ENCODE data around the gene TMEM145.
A peak's percentile ranks its signal among the peaks of the same experiment; 100 is the strongest.
"Not testable (repeated sequence)": the region's sequence is repeated elsewhere in the genome, so short reads cannot be mapped to it uniquely, and the experiment has no call there.

The TMEM145 gene

DNA sequence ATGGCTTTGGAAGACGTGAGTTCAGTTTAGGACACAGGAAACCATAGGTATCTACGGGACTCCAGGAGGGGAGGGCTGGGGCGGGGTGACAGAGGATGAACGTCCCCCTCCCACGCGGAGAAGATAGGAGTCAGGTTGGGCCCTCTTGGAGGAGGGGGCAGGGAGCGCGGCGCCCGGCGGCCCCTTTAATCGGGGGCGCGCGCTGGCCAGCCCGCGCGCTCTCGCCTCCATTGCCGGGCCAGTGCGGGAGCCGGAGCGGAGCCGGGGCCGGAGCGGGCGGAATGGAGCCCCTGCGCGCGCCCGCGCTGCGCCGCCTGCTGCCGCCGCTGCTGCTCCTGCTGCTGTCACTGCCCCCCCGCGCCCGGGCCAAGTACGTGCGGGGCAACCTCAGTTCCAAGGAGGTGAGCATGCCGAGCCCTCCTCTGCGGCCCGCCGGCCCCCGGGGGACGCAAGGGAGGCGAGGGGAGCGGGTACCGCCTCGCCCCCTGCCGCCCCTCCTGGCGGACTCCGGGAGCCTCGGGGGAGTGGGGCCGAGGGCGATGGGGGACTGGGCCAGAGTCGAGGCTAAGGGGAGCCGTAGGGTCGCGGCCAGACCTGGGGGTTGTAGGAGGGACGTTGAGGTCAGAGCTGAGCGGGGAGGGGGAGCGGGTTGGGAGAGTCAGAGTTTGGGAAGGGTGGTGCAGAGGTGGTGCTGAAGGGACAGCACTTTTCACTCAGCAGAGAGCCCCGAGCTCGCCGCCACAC is at the start of gene TMEM145:
Gene TMEM145 (plus strand): TSS at position 214 of the 744 bp plus-strand sequence. CDS start 68 bp downstream, at position 282.
- no peak for DNase-seq (ENCODE audit: low spot score)

DNA sequence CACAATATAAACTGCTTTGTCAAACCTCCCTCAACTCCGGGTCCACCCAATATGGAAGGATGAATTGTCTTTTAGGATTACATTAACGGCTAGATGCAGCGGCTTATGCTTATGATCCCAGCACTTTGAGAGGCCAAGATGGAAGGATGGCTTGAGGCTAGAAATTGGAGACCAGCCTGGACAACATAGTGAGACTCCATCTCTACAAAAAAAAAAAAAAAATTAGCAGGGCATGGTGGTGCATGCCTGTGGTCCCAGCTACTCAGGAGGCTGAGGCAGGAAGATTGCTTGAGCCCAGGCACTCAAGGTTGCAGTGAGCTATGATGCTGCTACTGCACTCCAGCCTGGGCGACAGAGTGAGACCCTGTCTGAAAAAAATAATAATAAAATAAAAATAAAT is 47.0 kb upstream of the TMEM145 start:
- not testable (repeated sequence) for DNase-seq (ENCODE audit: low spot score)

DNA sequence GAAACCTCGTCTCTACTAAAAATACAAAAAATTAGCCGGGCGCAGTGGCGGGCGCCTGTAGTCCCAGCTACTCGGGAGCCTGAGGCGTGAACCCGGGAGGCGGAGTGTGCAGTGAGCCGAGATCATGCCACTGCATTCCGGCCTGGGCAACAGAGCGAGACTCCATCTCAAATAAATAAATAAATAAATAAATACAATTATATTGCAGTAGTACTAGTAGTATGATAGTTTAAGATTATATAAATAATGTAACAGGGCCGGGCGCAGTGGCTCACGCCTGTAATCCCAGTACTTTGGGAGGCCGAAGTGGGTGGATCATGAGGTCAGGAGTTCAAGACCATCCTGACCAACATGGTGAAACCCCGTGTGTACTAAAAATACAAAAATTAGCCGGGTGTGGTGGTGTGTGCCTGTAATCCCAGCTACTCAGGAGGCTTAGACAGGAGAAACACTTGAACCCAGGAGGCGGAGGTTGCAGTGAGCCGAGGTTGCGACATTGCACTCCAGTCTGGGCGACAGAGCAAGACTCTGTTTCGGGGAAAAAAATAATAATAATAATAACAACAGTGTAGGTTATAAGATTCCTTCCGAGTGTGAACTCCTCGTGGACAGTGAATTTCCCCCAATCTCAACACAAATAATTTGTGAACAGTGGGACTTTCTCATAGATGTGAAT is 46.0 kb upstream of the TMEM145 start:
- not testable (repeated sequence) for DNase-seq (ENCODE audit: low spot score)

DNA sequence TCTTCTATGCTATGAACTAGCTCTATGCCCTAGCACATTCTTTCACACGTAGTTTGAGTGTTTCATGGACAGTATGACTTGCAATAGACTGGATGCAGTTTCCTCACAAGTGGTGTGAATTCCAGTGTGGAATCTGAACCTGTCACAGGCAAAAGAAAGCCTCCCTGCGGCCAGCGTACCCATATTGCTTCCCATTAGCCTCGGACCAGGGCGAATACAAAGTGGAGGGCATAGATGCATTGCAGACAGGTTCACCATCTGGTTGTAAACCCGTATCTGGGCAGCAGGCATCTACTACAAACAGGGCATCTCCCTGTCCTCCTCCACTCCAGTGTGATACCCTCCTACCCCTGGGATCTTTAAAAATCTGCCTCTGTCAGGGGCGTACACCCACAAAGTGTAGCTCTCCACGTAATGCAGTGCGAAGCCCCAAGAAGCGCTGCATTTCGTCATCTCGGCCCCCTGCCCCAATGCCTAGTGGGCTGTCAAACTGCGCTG is 45.4 kb upstream of the TMEM145 start:
- DNase-seq (ENCODE audit: low spot score) = no peak

DNA sequence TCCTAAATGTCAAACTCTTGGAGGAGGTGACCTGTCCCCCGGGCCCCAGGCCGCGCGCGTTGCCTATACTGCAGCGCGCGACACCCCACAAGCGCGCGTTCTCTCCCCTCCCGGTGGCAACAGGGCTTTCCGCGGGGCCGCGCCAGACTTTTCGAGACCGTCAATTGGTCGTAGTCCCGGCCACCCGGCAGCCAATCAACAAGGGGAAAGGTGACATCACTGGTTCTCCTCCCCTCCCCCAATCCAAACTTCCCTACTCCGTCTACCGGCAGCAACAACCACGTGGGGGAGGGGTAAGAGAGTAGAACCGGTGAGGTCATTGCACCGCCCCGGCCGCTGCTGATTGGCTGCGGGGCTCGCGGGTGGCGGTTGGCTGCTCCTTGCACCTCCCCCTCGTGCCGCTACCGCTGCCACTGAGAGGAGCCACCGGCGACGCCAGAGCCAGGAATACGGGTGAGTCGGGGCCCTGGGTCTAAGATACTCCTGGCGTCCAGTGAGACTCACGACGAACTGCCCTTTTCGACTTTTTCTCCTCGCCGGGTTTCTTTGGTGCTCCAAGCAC is 44.9 kb upstream of the TMEM145 start:
- peak; percentile 100 for DNase-seq (ENCODE audit: low spot score)

DNA sequence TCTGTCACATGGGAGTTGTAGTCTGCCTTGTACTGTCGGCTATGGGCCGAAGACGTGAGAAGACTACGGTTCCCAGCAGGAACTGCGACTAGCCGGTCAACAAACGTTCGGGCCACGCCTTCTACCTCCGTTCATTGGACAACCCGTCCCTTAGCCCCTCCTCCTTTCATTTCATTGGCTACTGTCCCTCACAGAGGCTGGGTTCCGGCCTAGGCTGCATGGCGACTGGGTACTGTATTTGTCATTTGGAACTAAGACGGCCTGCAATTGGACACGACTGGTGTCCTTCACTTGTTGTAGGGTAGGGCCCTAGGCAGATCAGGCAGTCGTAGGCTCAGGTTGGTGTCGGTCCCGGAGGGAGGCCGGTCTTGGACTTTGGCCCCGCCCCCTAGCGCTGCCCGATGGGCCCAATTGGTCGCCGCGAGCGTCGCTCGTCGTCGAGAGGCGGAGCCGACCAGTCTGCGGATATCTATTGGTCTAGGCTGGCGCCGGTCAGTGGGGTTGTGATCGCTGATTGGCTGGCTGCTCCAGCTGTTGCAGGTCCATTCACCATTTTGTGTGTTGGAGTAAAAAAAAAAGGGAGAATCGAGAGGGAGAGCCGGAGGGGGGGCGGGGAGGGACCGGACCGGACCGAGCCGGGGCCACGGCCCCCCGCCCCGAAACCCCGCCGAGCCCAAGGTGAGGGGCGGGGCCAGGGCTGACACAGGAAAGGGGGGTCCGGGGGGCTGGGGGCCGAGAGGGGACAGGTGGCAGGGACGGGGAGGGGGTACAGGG is 44.2 kb upstream of the TMEM145 start, which contains the start of gene CIC:
Gene CIC (plus strand): TSS at position 549 of the 774 bp plus-strand sequence. CDS start 2,532 bp downstream, outside the sequence.
- peak; percentile 100 for DNase-seq (ENCODE audit: low spot score)

DNA sequence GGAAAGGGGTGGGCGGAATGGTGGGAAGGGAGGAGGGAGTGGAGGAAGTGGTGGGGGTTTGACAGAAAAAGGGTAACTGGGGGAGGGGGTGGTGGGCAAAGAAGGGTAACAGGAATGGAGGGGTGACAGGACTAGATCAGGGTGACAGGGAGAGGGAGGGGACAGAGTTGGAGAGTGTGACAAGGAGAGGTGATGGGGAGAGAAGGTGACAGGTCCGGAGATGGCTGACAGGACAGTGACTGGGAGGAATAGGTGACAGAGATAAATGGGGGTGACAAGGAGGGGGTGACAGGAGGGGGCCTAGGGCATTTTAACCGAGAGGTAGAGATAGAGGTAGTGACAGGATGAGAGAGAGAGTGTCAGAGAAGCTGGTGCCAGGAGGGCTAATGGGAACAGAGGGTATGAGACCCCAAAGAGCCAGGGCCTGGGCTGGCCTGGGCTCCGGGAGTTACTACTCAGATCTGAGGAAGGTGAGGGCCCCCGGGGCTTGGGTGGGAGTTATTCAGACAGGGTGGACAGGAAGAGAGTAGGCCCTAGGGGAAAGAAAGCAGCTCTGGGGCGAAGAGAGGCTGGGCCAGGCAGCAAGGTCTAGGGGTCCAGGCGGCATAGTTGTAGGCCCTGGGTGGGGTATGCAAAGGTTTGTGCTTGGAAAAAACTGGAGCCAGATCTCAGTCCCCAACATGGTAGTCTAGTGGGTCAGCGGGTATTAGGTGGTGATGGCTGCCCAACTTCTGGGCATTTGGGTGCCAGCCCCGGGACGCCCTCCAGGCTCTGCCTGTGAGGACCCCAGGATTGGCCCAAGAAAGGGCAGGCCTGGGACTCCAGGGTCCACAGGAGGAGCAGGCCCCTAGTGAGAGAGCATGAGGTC is 43.4 kb upstream of the TMEM145 start:
- peak; percentile 12 for DNase-seq (ENCODE audit: low spot score)

DNA sequence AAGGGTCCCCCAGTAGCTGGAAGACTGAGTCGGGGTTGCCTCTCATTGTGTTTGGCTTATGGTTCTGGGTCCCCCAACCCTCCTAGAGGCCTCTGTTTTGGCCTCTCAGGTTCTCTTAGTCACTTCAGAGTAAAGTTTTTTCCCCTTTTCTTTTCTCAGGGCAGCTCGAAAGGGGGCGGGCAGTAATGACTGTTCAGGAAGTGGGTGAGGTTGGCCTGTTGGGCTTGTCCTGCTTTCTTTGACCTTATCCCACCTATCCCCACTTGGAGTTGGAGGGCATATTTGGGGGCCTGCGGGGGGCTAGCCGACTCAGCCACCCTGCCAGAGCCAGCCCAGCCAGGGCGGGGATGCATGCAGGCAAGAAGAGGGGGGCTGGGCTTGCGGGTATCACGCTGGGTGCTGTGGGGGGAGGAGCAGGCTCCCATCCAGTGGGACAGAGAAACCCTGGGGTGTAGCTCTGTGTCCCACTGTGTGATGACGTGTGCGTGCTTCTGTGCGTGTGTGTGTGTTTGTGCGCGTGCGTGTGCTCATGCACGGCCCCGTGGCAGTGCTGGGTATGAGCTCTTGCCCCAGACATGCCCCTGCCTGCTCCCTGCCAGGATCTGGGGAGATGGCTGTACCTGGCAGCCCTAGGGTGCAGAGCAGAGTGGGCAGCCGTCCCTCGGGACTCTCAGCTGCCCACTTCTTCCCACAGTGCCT is 42.6 kb upstream of the TMEM145 start:
- DNase-seq (ENCODE audit: low spot score) = peak; percentile 64

DNA sequence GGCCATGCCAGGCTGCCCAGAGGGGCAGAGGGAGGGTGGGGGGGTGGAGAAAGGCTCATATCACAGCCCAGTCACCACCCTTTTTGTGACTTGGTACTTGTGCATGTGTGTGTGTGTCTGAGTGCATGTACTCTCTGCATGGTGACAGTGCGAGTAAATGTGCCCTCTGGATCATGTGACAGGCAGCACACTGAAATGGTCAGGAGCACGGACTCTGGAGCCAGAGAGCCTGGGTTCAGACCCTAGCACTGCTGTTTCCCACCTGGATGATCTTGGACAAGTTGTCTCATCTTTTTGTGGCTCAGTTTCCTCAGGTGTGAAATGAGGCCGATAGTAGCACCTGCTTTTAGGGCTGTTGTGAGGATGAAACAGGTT is 42.1 kb upstream of the TMEM145 start:
- DNase-seq (ENCODE audit: low spot score) = no peak

DNA sequence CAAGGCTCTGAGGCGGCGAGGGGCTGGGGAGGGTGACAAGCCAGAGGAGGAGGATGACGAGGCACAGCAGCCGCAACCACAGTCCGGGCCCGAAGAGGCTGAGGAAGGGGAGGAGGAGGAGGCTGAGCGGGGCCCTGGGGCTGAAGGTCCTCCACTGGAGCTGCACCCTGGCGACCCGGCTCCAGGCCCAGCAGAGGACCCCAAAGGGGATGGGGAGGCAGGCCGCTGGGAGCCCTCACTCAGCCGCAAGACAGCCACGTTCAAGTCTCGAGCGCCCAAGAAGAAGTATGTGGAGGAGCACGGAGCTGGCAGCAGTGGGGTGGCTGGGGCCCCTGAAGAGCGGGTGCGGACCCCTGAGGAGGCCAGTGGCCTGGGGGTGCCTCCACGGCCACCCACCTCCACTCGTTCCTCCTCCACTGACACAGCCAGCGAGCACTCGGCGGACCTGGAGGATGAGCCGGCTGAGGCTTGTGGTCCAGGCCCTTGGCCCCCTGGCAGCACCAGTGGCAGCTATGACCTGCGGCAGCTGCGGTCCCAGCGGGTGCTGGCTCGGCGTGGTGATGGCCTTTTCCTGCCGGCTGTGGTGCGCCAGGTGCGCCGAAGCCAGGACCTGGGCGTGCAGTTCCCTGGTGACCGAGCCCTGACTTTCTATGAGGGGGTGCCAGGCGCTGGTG is 41.1 kb upstream of the TMEM145 start:
- DNase-seq (ENCODE audit: low spot score) = no peak

DNA sequence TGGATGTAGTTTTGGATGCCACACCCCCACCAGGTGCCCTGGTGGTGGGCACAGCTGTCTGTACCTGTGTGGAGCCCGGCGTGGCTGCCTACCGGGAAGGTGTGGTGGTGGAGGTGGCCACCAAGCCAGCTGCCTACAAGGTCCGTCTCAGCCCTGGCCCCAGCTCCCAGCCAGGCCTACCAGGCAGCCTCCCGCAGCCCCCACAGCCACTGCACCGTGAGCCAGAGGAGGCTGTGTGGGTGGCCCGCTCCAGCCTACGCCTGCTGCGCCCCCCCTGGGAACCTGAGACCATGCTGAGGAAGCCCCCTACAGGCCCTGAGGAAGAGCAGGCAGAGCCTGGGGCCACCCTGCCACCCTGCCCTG is 40.6 kb upstream of the TMEM145 start:
- no peak for DNase-seq (ENCODE audit: low spot score)

DNA sequence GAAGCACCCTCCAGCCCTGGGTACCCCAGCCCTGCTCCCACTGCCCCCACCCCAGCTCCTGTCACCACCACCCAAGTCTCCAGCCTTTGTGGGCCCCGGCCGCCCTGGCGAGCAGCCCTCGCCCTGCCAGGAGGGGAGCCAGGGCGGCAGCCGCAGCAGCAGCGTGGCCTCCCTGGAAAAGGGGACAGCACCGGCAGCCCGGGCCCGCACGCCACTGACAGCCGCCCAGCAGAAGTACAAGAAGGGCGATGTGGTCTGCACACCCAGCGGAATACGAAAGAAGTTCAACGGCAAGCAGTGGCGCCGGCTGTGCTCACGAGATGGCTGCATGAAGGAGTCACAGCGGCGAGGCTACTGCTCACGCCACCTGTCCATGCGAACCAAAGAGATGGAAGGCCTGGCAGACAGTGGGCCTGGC is 40.1 kb upstream of the TMEM145 start:
- DNase-seq (ENCODE audit: low spot score) = no peak

DNA sequence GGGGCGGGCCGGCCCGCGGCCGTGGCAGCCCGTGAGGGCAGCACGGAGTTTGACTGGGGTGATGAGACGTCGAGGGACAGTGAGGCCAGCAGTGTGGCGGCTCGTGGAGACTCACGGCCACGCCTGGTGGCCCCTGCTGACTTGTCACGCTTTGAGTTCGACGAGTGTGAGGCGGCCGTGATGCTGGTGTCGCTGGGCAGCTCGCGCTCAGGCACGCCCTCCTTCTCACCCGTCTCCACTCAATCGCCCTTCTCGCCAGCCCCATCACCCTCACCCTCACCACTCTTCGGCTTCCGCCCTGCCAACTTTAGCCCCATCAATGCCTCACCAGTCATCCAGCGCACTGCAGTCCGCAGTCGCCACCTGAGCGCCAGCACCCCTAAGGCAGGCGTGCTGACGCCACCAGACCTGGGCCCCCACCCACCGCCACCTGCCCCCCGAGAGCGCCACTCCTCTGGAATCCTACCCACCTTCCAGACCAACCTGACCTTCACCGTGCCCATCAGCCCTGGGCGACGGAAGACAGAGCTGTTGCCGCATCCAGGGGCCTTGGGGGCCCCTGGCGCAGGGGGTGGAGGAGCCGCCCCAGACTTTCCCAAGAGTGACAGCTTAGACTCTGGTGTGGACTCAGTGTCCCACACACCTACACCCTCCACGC is 39.6 kb upstream of the TMEM145 start:
- no peak for DNase-seq (ENCODE audit: low spot score)

DNA sequence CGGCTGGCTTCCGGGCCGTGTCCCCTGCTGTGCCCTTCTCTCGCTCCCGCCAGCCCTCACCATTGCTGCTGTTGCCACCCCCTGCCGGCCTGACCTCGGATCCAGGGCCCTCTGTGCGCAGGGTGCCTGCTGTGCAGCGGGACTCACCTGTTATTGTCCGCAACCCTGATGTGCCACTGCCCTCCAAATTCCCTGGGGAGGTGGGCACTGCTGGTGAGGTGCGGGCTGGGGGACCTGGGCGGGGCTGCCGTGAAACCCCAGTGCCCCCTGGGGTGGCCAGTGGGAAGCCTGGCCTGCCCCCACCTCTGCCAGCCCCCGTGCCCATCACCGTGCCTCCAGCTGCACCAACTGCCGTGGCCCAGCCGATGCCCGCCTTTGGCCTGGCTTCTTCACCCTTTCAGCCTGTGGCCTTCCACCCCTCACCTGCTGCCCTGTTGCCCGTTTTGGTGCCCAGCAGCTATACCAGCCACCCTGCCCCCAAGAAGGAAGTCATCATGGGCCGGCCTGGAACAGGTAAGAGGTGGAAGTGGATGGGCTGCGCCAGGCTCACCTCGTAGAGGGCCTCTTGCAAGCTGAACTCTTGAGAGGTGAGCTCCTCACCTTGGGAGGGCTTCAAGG is 38.9 kb upstream of the TMEM145 start:
- DNase-seq (ENCODE audit: low spot score) = no peak

DNA sequence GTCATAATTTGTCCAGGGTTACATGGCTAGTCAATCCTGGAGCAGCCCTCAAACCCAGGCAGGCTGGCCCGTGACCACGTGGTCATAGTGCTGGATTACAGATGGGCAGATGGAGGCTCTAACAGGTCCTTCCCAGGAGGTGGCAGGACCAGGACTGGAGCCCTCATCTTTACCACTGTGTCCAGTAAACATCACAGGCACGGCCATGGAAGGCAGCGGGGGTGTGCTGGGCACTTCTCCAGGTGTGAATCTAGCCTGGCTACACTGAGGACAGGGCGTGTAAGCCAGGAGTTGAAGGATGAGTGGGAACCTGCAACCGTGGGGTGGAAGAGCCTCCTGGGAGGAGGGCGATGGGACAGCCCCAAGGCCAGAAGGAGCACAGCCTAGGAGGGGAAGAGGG is 38.0 kb upstream of the TMEM145 start:
- no peak for DNase-seq (ENCODE audit: low spot score)

DNA sequence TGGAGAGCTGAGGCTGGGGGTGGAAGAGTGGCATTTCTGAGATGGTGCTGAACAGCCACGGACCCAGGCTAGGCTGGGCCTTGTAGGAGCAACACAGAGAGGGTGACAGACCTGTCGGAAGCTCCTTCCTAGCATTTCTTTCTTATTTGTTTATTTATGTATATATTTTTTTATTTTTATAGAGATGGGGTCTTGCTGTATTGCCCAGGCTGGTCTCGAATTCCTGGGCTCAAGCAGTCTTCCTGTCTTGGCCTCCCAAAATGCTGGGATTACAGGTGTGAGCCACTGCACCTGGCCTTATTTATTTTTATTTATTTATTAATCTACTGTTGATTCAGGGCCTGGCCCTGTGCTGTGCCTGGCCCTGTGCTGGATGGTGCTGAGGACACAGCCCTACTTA is 37.6 kb upstream of the TMEM145 start:
- no peak for DNase-seq (ENCODE audit: low spot score)

DNA sequence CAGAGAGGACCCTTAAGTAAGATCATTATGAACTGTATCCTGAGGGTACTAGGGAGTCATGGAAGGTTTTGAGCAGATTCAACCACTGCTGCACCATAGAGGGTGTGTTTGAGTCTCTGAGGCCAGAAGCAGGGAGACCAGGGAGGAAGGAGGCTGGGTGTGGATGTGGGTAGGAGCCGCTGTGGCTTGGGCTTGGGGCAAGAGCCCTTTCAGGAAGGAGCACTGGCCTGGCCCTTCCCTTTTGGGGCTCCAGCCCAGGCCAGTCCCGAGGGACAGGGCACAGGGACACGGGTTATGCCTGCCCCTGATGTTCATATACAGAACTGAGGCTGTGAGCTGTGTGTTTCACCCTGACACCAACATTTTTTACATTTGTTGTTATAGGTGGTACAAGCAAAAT is 36.8 kb upstream of the TMEM145 start:
- DNase-seq (ENCODE audit: low spot score) = no peak

DNA sequence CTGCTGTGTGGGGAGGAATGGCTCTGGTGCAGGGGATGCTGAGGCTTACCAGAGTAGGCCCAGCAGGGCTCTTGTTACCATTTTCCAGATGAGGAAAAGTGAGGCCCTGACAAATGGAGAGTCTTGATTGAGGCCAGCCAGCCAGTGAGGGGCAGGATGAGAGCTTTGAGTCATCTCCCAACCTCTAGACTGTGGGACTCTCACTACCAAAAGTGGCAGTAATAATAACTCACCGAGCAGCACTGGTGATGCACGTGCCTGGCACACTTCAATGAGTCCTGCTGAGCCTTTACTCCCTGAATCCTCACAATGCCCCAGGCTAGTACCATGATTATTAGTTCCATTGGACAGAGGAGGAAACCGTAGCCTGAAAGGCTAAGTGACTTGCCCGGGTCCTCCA is 36.3 kb upstream of the TMEM145 start:
- DNase-seq (ENCODE audit: low spot score) = no peak

DNA sequence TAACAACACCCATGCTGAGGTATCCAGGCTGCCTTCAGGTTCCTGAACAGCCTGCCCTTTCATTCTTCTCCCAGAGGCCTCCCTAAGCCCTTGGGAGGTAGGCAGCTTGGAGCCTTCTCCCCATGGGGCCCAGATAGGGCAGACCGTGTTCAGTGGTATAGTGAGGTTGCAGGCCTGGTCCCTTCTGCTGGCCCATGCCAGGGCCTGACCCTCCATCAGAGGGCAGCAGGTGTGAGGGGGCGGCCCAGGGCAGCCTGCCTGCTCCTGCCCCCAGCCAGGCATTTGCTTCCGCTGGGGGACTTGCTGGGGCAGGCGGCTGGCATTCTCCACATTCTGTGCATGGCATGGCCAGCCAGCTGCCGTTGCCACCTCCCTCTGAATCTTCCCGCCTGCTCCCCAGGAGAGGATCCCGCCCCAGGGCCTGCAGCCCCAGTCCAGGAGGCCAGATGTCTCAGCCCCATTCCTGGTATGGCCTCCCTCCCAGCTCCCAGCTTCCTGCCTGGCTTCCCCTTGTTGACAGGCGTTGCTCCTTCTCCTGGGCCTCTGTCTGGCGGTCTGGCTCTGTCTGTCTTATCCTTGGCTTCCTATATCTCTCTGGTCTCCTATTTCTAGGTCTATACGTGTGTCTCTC is 35.2 kb upstream of the TMEM145 start:
- DNase-seq (ENCODE audit: low spot score) = no peak

Measured in CD4-positive, alpha-beta T cell treated with Interleukin-6 at 100 ng/mL for 8 hours (primary cell).